GM15510 (cell line): ENCODE measurements around the gene CRACR2A.

Experiments used
- POLR2A ChIP-seq: IDR thresholded peaks from 3 replicates; pipeline ENCODE4 v1.6.1; 2011; ENCODE audit warnings: borderline replicate concordance; ENCODE audit not compliant: insufficient read length; ENCODE audit errors: extremely low read depth

The CRACR2A gene

GRCh38 chr12:3597526-3598210, 155.2 kb downstream of the CRACR2A start:
- TF ChIP-seq POLR2A = no peak

- no peak for TF ChIP-seq POLR2A
These were observed 156.1 kb downstream of the CRACR2A start for GRCh38 chr12:3596703-3597415.

DNA sequence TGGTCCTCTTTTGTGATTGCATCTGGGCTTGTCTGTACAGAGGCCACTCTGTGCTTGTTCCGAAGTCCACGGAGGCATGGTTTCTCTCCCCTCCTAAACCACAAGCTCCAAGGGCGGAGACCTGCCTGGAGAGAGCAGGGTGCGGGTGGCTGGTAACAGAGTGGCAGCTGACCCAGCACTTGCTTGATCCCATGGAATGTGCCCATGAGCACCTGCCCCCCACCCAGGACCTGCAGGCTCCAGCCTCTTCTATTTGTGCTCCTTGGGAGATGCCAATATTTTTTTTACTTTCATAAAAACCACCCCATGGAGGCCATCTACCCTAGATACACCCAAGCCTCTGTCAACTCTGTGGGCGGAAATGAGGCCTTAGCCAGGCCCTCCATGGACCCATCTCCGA, 157.2 kb downstream of the CRACR2A start:
- no peak for TF ChIP-seq POLR2A

DNA sequence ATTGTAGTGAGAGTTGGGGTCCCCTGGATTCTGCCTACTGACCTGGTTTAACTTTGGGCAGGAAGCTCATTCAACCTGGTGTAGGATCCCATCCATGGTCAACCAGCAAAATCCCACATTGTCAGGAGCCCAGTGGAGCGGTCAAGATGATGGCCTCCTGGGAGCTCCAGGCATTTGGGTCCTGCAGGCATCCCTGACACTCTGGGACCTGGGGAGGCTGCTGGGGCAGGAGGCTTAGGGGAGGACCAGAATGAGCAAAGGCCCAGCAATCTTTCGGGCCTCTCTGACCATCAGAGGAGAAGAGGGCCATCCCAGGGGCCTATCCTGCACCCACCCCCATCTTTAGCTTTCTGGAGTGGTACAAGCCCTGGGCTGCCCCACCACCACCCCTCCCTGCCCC, 157.9 kb downstream of the CRACR2A start:
- no peak for TF ChIP-seq POLR2A

- no peak for TF ChIP-seq POLR2A
These were observed 158.9 kb downstream of the CRACR2A start for GRCh38 chr12:3593906-3594483.

GRCh38 chr12:3592856-3593625, 159.9 kb downstream of the CRACR2A start:
- no peak for TF ChIP-seq POLR2A

- TF ChIP-seq POLR2A = no peak
These were observed 163.2 kb downstream of the CRACR2A start for GRCh38 chr12:3589745-3590144.

DNA sequence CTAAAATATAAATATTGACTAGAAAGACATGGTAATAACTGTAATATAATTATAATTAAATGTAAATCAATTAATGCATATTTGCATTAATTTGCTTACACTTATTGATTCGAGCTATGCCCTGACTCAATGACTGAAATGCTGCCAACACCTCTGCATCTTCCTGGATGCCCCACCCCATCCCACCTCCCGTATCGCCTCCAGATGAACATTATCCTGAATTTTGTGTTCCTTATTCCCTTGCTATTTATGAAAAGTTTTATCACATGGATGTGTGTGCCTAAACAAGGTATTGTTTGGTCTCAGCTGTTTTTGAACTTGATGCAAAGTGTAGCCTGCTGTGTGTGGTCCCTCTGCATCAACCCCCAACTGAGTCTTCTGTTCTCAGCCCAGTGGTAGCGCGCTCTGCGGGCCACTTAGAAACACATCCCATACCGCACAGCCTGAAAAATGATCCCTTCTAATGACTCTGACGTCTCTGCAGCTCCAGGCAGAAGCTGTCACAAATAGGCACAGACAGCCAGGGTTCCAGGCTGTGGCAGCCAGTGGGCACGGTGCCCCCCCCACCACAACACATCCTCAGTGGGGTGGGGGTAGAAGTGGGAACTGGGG, 165.4 kb downstream of the CRACR2A start:
- no peak for TF ChIP-seq POLR2A

DNA sequence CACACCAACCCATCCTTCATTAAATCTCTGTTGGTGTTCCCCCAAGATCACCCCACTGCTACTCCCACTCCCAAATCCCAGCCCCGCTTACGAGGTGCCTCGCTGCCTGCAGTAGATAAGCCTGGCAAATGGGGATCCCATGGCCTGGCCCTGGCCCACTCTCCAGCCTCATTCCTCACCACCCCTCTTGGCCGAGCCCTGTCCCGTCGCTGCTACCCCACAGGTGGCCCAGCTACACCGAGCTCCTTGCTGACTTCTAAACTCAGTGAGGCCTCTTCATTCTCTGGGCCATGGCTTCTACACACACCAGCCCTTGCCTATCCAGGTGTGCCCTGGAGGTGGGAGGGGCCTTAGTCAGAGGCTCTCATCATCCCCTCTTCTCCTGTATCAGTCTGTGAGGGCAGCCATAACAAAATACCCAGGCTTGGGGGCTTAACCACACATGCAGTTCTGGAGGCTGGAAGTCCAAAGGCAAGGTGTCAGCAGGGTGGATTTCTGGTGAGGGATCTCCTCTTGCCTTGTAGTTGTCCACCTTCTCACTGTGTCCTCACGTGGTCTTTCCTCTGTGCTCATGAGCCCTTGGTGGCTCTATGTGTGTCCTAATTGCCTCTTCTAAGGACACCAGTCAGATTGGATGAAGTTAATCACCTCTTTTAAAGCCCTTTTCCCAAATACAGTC, 169.1 kb downstream of the CRACR2A start:
- TF ChIP-seq POLR2A = no peak

- no peak for TF ChIP-seq POLR2A
These were observed 172.7 kb downstream of the CRACR2A start for GRCh38 chr12:3580094-3580749.

GRCh38 chr12:3579446-3580093, 173.3 kb downstream of the CRACR2A start:
- TF ChIP-seq POLR2A = no peak

- TF ChIP-seq POLR2A = no peak
These were observed 174.4 kb downstream of the CRACR2A start for GRCh38 chr12:3578557-3578956.

DNA sequence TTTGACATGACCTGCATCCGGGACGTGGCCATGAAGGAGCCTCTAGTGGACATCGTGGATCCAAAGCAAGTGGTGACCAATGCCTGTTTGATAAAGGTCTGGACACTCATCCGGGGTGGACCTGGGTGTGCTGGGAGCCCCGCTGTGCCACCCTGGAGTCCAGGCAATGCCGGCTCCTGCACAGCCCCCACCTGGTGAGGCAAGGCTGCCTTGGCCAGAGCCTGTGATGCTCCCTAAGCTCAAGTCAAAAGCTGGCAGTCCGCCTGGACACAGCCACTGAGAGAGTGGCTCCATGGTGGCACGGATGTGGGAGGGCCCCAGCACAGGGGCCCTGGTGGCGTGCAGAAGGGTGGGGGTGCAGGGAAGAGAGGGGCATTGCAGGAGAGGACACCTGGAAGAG, 176.0 kb downstream of the CRACR2A start:
- no peak for TF ChIP-seq POLR2A
